HL-60/S4 treated with phorbol 12-myristate 13-acetate at 8.2 ng/mL for 4 days and 3 days (cell line): ENCODE data around the gene PGC.

Source experiments
- in situ Hi-C: fragments of 300-500 bp; cut with MboI; formaldehyde crosslinking; loops from 2 replicates; pipeline ENCODE4 v1.15.0; 2022; ENCODE audit warnings: low sequenced_read_pairs

Gene PGC

DNA sequence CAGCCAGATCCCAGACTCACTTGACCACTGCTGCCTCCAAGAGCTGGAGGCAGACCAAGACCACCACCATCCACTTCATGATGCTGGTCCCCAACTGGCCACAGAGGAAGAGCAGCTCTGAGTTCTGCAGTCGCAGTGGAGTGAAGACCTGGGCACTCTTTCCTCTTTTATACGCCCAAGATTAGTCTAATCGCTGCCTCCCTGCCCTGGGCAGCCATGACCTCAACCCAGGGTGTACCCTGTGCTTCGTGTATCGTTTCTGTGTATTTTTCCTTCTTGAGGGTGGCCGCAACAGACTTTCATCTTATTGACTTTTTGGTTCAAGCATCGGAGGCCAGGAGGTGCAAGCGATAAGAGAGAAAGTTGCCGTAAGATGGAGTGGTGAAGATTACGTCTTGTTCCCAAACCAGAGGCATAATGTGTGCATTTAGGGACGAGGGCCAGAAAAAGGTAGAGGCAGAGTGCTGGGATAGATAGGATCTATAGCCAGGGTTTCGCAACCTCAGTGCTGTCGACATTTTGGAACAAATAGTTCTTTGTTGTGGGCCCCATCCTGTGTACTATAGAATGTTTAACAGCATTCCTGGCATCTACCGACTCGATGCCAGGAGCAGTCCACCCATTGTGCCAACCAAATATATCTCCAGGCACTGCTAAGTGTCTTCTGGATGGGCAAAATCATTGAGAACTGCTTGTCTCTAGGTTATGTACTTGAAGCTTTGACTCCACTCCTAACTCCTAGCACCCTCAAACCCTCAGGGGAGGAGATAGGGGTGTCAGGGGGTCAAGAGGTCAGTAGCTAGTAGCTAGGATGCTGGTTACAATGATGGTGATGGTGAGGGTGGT, at the start of gene PGC:
PGC (minus strand) TSS at position 142 of the 846 bp plus-strand sequence; CDS start at position 79, 63 bp downstream.
- in situ Hi-C loops, result no loop called here

DNA sequence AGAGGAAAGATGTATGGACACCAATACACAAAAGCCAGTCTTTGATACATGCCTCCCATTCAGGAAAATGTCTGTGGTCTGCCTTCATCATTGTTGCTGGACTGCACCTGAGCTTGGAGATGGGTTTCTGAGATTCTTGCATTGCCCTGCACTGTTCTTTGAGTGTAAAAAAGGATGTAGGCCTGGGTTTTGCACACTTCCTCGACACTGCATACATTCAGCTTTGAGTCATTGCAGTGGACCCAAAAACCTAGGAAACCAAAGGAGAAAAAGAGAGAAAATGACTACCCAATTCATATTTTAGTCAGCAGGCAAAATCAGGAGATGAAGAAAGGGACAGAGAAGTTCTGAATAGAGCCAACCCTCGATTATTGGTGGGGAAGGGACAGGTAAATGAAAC, 49.3 kb upstream of the PGC start:
- in situ Hi-C loops, result no loop called here

DNA sequence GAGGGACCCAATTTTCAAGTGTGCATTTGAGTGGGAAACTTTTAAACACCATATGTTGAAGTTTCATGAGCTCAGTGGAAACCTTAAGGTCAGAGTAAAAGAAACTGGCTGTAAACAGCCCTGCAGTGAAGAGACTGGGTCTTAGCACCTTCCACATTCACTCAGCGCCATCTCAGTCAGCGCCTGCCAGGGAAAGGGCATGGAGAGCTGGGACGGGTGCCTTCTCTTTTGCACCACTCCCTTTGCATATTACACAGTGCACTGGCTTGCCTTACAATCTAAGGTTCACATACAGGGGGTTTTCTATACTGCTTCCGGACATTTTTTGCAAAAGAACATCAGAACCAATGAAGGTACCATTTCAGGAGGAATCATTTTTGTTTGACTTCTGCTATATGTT, 44.8 kb upstream of the PGC start:
- in situ Hi-C loops, result no loop called here

DNA sequence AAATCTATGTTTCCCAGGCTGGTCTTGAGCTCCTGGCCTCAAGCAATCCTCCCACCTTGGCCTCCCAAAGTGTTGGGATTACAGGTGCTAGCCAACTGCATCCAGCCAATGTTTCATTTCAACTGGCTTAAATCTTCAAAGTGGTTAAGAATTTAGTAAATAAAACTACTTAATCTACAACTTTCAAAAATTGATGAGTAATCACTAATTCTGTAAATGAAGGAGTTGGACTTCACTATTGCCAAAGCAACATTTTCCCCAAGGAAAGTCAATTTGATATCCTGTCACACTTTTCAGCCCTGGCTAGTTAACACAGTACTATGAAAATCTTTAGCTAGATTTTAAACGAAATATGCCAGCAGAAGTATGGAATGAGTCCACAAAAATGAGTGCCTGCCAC, 44.1 kb upstream of the PGC start:
- in situ Hi-C loops, result no loop called here

DNA sequence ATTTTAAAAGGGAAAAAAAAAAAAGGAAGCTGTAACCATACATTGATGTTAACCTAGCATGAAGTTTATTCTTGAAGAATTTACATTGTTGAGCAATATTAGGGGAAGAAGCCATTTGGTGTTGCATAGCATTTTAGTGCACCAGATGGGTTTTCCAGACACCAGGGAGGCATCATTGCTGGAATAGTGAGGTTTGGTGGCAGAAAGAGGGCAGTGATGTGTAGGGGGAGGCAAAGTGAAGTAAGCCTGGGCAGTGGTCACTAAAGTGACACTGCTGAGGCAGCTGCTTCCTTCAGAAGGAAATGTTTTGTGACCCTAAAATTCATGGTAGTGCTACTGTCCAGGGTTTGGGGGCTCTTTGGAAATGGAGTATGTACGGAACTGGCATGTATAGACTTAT, 42.8 kb upstream of the PGC start:
- in situ Hi-C loops, result no loop called here

DNA sequence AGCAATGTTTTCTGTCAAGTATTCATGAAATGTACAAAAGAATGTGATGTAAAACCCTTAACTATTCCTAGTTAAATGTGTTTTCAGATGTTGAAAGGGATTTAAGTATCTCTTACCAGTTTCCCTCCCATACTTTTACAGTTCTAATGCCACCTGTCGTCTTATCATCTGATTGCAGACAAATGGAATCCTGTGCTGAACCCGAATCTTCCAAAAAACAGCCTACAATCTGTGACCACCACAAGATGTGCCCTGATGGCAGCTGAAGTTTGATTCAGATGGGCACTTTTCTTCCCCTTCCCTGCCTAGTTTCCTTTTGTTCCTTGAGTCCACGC, 42.2 kb upstream of the PGC start:
- in situ Hi-C loops, result loop anchor here (10.0 kb wide), 1 partner anchor 255 kb away; no protein-coding TSS in a partner anchor

DNA sequence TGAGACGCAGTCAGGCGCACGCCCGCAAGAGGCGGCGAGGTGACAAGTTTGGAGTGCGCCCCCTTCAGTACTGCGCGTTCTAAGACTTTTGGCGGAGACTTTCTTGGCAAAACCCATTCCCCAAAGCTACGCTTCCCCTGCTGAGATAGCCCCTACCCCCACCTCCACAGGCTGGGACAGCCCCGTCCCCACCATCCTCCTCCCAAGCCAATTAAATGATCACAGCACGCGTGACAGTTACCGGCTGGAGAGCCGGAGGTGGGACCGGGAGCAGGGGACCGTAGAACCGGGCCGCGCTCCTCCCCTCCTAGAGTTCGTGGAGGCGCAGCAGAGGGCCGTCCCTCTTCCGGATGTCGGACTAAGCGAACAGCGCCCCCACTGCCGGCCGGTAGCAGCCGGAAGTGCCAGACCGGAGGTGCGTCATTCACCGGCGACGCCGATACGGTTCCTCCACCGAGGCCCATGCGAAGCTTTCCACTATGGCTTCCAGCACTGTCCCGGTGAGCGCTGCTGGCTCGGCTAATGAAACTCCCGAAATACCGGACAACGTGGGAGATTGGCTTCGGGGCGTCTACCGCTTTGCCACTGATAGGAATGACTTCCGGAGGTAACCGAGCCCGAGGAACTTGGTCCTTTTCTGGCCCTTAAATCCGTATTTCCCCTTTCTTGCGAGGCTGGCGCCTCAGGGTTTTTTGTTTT, 40.2 kb upstream of the PGC start, which contains the start of gene TOMM6:
TOMM6 (plus strand) TSS at position 476 of the 699 bp plus-strand sequence; CDS start at position 480, 4 bp downstream.
- in situ Hi-C loops, result loop anchor here (10.0 kb wide), 1 partner anchor 257 kb away; no protein-coding TSS in a partner anchor

DNA sequence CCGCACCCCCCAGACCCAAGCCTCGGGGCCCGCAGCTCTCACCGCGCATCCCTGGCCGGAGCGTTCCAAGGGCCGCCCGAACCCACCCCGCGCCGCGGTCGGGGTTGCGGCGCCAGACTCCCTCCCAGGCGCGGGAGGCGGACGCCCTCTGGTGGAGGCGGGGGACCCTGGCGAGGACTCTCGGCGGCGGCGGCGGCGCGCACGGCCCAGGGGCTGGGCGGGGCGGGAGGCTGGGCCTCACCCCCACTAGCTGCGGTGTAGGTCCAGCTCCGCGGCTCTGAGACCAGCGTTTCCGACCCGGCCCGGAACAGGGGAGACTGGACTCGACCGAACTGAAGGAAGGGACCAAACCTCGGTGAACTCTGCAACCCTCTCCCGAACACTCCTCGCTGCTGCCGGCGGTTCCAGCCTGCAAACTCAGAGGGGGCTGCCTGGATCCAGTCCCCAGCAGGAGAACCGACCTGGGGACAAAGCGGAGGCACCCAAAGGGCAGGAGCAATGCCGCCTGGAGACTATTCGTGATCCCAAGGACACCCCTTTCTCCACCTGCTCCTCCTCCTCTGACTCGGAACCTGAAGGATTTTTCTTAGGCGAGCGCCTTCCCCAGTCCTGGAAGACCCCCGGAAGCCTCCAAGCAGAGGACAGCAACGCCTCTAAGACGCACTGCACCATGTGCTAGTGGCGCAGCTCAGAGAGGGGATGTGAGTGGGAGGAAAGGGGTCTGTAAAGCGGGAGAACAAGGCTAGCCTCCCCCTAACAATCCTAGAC, 39.4 kb upstream of the PGC start:
- in situ Hi-C loops, result loop anchor here (10.0 kb wide), 1 partner anchor 258 kb away; no protein-coding TSS in a partner anchor

DNA sequence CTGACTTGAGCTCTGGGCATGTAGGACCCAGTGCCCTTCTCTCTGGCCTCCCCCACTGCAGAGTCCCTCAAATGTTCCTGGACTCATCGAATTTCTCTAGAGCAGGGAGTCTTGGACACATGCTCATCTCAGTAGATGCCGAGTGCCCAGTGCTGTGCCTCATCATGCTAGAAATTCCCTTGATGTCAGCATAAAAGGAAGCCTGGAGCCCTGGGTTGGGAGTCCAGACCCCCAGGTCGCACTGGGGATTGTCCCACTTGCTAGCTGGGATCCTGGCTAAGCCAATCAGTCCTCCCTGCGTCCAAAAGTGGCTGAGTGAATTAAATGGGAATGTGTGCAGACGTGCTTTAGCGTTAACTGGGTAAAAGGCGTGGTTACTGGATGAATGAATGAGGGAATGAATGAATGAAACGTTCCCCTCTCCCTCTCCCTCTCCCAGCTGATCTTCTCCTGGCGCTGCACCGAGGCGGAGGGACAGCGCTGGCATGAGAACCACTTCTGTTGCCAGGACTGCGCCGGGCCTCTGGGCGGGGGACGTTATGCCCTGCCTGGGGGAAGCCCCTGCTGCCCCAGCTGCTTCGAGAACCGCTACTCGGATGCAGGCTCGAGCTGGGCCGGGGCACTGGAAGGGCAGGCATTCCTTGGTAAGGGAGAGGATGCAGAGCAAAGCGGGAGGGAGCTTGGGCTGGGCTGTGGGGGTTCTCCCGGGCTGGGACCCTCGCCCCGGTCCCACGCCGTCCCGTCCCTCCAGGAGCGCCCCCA, 38.7 kb upstream of the PGC start:
- in situ Hi-C loops, result loop anchor here (10.0 kb wide), 1 partner anchor 259 kb away; no protein-coding TSS in a partner anchor

DNA sequence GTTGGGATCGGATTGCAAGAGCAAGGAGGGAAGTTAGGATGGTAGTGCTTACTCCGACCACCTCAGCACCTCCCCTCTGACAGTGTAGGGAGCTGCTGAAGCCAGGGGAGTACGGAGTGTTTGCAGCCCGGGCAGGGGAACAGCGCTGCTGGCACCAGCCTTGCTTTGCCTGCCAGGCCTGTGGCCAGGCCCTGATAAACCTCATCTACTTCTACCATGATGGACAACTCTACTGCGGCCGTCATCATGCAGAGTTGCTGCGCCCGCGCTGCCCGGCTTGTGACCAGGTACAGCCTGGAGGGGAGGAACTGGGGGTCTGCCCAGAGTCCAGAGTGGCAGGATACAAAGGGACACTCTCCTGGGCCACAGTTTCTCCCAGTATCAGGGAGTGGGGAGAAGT, 38.1 kb upstream of the PGC start:
- in situ Hi-C loops, result loop anchor here (10.0 kb wide), 1 partner anchor 260 kb away; no protein-coding TSS in a partner anchor

DNA sequence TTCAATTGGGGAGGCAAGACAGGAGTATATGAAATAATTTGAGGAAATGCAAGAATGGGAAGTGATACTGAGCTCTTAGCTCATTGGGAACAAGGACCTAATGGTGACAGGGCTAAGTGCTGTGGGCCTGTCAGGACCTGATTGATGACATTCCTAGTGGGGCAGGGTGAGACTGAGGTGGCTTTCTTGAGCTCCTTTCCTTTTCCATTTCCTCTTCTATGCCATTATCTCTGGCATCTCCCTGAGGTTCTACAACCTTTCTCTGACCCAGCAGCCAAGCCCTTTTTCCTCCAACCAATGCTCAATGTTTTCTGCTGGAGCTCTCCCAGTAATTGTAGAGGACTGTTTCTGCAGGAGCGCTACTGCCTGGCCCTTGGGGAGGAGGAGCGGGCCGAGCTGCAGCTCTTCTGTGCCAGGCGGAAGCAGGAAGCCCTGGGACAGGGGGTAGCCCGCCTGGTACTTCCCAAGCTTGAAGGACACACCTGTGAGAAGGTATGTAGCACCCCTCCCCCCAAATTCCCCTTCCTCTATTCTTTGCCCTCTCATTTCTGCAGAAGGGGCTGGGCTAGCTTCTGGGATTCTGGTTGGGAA, 37.5 kb upstream of the PGC start:
- in situ Hi-C loops, result loop anchor here (10.0 kb wide), 1 partner anchor 260 kb away; no protein-coding TSS in a partner anchor

DNA sequence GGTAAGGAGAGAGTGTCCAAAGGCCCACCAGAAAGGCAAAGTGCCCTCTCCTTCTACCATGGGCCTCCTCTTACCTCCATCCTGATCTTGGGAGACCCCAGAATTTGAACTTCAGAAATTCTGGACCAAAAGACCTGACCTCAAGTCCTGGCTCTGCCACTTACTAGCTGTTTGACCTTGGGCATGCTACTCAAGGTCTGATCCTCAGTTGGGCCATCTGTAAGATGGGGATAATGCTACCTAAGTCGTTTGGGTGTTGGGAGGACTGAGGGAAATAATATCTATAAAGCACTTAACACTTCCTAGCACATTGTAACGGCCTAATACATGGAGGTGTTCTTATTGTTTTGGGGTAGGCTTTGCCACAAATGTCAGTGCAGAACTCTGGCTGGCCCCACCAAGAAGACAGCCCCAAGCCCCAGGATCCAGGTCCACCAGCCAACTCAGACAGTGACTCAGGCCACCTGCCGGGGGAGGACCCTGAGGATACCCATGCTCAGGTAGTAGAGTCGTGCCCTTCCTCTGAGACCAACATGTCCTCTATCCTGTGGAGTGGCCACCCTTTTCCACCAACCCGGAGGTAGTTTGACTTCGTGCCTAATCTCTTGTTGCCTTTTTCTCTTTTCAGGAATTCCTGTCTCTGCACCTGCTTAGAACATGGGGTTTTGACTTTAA, 36.0 kb upstream of the PGC start:
- in situ Hi-C loops, result loop anchor here (10.0 kb wide), 1 partner anchor 262 kb away; no protein-coding TSS in a partner anchor

DNA sequence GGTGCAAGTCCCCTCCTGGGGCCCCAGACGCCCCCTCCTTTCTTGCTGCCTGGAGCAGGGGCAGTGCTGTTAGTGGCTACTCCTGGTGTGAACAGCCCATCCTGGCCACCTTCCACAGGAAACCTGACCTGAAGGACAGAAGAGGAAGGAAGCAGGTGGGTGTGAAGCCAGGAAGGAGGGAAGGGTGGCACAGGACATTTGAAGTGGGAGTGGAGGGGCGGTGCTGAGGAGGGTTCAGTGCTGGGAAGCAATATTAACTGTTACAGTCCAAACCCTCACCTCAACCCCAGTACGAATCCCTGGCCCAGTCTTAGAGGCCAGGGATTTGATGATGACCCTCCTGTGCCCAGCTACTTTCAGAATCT, 34.2 kb upstream of the PGC start:
- in situ Hi-C loops, result loop anchor here (10.0 kb wide), 1 partner anchor 263 kb away; no protein-coding TSS in a partner anchor

DNA sequence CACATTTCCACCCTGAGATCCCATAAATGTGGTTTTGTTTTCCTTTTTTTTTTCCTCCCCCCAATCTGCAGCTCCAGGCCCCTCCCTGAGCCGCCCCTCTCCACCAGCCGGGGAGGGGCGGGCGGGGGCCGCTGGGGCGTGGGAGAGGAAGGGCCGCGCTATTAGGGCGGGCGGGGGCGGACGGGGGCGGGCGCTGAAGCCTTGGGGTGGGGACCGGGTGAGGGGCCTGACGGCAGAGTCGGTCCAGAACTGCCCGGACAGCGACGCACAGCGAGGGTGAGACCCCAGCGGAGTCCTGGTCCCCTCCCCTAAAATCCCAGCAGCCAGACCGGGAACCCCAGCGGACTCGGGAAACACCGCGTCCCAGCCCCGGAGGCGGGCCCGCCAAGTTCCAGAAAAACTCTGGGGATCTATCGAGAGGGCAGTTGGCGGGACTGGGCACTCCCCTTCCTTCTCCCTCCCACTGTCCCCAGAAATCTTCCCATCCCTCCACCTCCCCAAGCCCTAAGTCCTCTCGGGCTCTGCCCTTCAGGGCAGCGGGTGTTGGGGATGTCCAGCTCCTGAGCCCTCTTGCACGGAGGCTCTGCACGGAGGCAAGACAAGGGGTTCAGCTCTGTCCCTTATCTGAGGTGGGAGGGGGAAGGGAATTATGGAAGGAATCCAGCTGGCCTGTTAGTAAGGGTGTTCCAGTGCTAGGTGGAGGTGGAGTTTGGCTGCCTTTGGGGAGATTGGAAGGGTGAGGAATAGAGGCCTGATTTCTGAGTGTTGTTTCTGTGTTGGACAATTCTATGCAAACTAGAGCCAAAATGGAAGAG, 33.6 kb upstream of the PGC start, which contains the start of gene PRICKLE4:
PRICKLE4 (plus strand) TSS at position 232 of the 815 bp plus-strand sequence. CDS start 2,692 bp downstream, outside the sequence.
- in situ Hi-C loops, result loop anchor here (10.0 kb wide), 1 partner anchor 264 kb away; no protein-coding TSS in a partner anchor

DNA sequence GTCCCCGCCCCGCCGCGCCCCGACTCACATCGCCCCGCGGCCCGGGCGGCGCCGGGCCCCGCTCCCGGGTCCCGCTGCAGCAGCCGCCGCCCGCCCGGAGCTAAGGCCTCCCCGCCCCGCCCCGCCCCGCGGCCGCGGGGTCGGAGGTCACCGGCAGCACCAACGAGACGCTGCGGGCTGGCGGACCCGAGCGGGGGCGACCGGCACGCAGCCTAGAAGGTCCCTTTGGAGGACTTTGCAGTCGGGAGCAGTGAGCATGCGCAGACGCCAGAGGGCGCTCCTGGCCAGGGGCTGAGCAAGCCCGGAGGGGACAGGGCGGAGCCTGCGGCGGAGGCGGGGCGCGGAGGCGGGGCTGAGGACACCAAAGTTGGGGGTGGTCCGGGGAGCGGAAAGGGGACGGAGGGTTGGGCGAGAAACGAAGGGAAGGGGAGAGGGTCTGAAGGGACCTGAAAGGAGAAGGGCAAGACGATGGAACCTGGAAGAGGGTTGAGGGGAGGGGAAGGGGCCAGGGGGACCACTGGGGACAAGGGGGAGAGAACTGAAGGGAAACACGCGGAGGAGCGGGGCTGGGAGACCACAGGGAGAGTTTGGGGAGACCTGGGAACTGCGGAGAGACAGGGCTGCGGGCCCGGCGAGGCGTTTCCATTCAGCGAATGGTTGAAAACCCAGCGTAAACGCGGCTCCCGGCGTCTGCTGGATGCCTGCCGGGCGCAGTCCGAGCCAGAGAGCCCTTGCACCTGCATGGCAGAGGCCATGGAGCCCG, 32.8 kb upstream of the PGC start, which contains the start of gene FRS3:
FRS3 (minus strand) TSS at position 113 of the 763 bp plus-strand sequence. CDS start 2,913 bp downstream, outside the sequence.
- in situ Hi-C loops, result loop anchor here (10.0 kb wide), 1 partner anchor 265 kb away; no protein-coding TSS in a partner anchor

DNA sequence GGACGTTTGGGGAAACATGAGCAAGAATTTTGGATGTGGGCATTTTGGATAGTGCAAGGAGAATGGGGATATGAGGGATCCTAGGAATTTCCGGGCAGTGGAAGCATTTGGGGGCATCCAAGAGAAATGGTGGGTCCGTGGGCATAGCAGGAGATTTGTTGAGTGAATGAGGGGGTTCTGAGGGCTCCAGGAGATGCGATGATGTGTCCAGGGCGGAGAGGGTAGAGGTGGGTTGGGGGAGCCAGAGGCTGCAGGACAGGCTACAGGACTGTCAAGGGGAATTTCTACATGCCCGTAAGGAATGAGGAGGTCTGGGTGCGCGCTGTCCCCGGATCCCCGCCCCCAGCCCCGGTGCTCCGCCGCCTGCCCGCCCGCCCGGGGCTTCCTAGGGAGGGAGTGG, 32.1 kb upstream of the PGC start:
- in situ Hi-C loops, result no loop called here

DNA sequence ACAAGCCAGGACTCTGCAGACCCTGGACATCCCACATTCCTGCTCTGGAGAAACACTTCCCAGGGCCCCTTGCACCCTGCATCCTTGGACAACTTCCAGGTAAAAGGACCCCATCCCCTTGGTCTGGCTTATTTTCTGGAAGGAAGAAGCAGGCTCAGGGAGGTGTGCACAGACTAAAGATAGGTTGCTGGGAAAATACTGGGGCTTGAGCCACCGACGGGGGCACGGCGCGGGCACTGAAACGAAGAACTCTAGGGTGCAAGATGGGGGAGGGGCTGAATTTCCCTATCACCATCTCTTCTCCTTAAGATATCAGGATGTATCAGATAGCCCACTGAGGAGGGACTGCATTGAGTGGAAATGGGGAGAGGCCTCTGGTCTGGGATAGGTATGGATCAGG, 31.7 kb upstream of the PGC start:
- in situ Hi-C loops, result no loop called here
